NCI-H187 (cell line): Measurements from ENCODE around the gene GBF1.
A peak's percentile ranks its signal among the peaks of the same experiment; 100 is the strongest.

Experiments
- DNase-seq, 2 experiments: peaks; one replicate each; lab custom pipeline; 2025; lab: John Stamatoyannopoulos, UW

The GBF1 gene

GRCh38 chr10:102344067-102344466, 98.7 kb downstream of the GBF1 start:
- DNase-seq = no peak

- DNase-seq = no peak
Observed at GRCh38 chr10:102347236-102347828, 102.0 kb downstream of the GBF1 start.

- peak; percentile 1 to 3 for DNase-seq
Observed at GRCh38 chr10:102352066-102352715, 106.9 kb downstream of the GBF1 start.

- DNase-seq = no peak
Observed at GRCh38 chr10:102354451-102354850, 109.1 kb downstream of the GBF1 start.

- DNase-seq = no peak
Observed at GRCh38 chr10:102358712-102359382, 113.5 kb downstream of the GBF1 start.

- DNase-seq = no peak
Observed at GRCh38 chr10:102367441-102367840, 122.1 kb downstream of the GBF1 start.

GRCh38 chr10:102368077-102368476, 122.7 kb downstream of the GBF1 start:
- DNase-seq = no peak

GRCh38 chr10:102371295-102371694, 126.0 kb downstream of the GBF1 start:
- no peak for DNase-seq

- no peak for DNase-seq
Observed at GRCh38 chr10:102375250-102375649, 129.9 kb downstream of the GBF1 start.

GRCh38 chr10:102375867-102376266, 130.5 kb downstream of the GBF1 start:
- DNase-seq = no peak

- DNase-seq = no peak
Observed at GRCh38 chr10:102376901-102377300, 131.6 kb downstream of the GBF1 start.

GRCh38 chr10:102379383-102379782, 134.1 kb downstream of the GBF1 start:
- no peak for DNase-seq

- DNase-seq = no peak
Observed at GRCh38 chr10:102381983-102382382, 136.7 kb downstream of the GBF1 start.

GRCh38 chr10:102382871-102383270, 137.5 kb downstream of the GBF1 start:
- no peak for DNase-seq

- DNase-seq = no peak
Observed at GRCh38 chr10:102384053-102384452, 138.7 kb downstream of the GBF1 start.

- no peak for DNase-seq
Observed at GRCh38 chr10:102384606-102385429, 139.5 kb downstream of the GBF1 start.

GRCh38 chr10:102389894-102390293, 144.6 kb downstream of the GBF1 start:
- DNase-seq = no peak

- no peak for DNase-seq
Observed at GRCh38 chr10:102392306-102392705, 147.0 kb downstream of the GBF1 start.

- peak in 1 of 2 experiments; percentile 3 for DNase-seq
Observed at GRCh38 chr10:102393411-102394078, 148.2 kb downstream of the GBF1 start.

- DNase-seq = peak in 1 of 2 experiments; percentile 42
Observed at GRCh38 chr10:102394079-102394800, 148.9 kb downstream of the GBF1 start.

GRCh38 chr10:102394801-102395399, 149.6 kb downstream of the GBF1 start:
- no peak for DNase-seq
